Ureter (tissue), 1 donor: ENCODE measurements around the gene CDC26. TPM values are rescaled to one million over a fixed set of nuclear protein-coding genes. Genes with fewer than 3 reads are reported as not detected.
"Not testable (repeated sequence)": the region's sequence is repeated elsewhere in the genome, so short reads cannot be mapped to it uniquely, and the experiment has no call there.

Experiments used
- DNase-seq: peaks from one replicate; pipeline ENCODE4 v3.0.0-alpha.2; 2020; ENCODE audit warnings: low spot score
- total RNA-seq: library from RNA; stranded (reverse); gene quantifications from one replicate; pipeline ENCODE4 v1.2.4, GENCODE V29; 2023
- donor health status: DM: yes; HTN: yes; CAD: no.

Gene CDC26
- total RNA-seq, 1 donor from 2014 or later, result 26.6 TPM

DNA sequence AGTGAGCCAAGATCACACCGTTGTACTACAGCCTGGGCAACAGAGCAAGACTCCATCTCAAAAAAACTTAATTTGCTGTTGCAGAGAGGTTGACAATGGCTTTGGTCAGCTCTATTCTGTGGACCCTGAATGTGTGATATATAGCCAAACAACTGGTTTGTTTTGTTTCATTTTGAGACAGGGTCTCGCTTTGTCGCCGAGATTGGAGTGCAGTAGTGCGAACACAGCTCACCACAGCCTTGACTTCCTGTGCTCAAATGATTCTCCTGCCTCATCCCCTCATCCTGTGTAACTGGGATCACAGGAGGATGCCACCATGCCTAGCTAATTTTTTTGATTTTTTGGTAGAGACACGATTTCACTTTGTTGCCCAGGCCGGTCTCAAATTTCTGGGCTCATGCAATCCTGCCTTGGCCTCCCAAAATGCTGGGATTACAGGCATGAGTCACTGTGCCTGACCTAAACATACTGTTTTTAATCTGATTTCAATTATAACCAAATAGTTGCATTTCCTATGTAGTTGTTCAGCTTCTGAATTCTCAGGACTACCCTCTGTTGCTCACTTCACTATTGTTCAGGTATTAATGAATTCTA lies 18.0 kb upstream of the CDC26 start:
- DNase-seq, result no peak

DNA sequence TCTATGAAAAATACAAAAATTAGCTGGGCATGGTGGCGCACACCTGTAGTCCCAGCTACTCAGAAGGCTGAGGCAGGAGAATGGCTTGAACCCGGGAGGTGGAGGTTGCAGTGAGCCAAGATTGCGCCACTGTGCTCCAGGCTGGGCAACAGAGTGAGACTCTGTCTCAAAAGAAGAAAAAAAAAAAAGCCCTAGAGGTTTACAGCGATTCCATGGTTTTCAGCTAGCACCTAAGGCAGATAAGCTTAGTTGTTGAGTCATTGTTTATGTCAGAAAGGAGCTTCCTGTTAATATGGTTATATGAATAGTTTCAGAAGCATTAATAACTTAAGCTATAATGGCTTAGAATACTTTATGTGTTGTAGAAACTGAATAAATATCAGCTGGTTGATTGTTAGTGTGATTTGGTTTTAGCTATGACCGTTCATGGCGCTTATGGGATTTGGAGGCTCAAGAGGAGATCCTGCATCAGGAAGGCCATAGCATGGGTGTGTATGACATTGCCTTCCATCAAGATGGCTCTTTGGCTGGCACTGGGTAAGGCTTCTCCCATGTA lies 14.8 kb upstream of the CDC26 start:
- DNase-seq, result no peak

DNA sequence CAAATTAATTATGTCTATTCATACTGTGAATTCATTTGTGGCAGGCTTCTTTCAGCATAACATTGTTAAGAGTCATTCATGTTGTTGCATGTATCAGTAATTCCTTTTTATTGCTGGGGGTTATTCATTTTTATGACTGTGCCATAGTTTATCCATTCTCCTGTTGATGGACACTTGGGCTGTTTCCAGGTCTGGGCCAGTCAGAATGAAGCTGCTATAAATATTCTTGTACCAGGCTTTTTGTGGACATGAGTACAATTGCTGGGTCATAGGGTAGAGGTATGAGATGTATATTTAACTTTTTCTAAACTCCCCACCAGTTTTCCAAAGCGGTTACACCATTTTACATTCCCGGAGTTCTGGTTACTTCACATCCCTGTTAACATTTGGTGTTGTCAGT lies 13.7 kb upstream of the CDC26 start:
- DNase-seq, result no peak

DNA sequence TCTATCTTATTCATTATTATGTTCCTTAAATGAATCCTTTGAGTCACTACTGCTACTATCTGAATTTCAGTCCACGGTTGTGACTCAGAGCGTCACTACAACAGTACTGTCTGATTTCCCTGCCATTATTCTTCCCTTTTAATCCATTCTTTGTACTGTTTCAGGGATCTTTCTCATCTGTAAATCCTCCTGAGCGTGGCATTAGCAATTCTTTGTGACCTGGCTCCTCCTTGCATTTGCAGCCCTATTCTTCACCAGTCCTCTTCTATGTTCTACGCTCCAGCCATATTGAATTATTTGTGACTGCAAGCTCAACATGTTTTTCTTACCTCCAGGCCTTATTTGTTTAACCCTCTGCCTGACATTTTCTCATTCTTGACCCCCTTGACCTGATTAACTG lies 6.0 kb upstream of the CDC26 start:
- DNase-seq, result no peak

DNA sequence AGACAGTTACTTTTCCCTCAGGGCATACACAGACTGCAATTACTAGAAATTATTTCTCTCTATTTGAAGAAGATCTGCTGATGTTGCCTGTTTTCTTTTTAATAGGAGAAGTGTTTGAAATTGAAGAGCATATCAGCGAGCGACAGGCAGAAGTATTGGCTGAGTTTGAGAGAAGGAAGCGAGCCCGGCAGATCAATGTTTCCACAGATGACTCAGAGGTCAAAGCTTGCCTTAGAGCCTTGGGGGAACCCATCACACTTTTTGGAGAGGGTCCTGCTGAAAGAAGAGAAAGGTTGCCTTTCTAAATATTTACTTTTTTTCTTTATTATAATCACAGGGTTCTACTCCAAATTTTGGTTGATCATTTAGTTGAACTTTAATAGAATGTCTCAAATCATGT lies 3.5 kb upstream of the CDC26 start:
- DNase-seq, result no peak

DNA sequence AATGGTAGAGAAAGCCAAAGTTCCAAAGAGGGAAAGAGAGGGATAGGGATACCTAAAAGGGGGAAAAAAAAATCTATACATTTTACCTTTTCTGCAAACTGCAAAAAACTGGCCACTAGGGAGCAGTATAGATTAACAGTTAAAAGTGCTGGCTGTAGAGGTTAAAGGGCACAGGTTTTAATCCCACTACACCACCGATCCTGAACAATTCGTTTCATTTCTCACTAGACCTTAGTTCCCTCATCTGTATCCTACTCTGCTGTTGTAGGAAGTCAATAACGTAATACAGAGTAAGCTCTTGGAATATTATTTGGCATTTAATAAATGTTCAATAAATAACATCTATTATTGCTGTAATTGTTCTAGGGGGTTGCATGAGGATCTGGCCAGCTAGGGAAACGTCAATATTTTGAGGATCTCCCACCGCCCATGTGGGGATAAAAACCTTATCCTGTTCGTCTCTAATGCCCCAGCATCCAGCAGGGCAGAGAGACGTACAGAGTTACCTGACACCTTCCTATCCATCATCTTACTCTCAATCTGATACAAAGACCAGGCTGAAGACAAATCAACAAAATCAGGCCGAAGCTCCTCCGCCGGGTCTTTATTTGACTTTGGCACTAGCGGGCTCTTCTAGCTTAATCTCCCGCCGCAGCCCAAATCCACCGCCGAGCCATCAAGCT lies 757 bp downstream of the CDC26 start:
- no peak for DNase-seq

DNA sequence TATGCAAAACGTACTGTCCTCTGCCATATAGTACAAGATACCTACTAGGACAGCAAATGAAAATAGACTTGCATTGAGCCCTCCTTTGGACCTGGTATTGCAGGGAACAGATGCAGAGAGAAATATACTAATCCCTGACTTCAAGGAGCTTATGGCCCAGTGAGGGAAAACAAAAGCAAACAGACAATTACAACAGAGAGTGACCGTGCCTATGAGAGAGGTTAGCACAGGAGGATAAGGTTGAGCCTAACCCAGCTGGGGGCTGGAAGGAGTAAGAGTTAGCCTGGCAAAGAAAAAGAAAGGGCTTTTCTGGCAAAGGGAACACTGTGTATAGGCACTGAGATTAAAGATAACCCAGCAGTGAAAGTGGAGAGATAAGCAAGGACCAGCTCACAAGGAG lies 5.5 kb downstream of the CDC26 start:
- no peak for DNase-seq

DNA sequence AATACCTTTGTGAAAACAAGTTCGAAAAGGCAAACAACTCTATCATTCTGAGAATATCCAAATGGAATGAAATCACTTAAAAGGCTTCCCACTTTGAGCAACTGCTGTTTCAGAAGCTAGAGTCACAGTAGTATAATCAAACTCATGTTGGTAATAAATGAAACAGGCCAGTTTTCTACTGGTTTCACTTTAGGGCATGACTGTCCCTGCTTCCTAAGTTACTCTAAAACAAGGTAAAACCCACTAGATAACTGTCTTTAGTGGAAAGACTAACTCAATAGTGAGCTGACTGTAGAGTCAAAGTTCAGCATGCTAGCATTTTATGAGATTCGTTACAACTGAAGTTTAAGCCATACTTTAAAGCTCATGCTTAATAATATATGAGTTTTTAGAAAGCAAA lies 6.0 kb downstream of the CDC26 start:
- no peak for DNase-seq

DNA sequence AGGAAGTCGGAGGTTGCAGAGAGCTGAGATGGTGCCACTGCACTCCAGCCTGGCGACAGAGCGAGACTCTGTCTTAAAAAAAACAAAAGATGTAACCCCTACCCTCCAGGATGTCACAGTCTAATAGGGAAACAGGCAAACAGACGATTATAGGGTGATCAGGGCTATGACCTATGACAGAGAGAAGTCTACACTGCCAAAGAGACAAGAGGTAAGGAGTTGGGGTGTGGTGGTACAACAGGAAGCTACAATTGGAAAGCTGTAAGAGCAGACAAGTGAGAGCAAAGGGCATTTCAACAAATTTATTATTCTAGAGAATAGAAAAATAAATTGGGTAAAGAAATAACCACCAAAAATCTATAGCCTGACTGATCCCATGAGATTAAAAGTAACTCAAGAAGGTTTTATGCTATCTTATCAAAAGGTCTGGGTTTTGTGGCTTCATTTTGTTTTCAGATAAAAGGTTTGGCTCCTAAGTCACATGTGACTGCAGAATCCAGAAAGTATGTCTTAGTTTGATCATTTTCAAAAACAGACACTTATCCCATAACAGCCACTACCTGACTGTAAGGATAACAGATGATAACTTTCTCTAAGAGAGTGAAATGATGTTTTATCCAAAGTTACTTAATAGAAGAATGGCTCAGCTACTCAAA lies 7.3 kb downstream of the CDC26 start:
- DNase-seq, result no peak

DNA sequence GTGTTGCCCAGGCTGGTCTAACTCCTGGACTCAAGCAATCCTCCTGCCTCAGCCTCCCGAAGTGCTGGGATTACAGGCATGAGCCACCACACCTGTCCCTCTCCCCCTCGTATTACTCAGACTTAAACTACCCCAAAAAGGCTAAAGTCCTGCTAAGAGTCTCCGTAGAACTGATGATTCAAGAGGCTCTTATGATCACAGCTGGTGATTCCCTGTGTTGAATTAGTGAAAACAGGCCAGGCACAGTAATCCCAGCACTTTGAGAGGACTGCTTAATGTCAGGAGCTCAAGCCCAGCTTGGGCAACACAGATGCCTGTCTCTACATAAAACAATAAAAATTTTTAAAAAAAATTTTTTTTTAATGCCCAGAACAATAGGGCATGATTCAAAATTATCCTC lies 9.2 kb downstream of the CDC26 start:
- DNase-seq, result no peak

DNA sequence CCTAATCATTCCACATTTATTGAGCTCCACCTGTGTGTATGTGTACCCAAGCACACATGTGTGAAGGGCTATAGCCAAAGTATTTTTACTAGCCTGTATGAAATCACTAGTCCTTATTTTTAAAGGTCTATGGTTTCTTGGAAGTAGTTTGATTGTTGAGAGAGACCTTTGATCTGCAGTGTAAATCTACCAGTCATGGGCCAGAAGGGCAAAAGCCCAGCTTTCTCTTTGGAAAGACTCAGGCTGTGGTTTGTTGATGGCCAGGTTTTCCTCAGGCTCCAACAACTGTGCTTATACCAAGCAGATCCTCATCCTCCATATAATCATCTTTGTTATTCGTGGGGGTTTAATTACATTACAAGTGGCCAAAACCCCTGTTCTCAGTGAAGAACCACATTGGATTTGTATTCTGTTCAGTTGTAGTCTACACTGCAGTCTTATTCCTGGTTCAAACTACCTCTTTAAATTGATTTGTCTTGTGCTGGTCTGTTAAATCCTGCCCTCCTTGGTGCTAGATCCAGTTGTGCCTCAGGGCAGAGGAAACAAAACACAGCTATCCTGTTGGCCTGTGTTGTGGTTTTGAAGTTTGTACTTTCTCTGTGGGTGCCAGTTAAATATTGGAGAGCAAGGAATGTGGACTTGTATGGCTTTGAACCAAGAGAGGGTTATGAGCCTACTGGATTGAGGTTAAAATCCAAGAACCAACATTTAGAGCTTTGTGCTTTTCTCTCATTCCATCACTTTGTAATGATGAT lies 13.3 kb downstream of the CDC26 start:
- no peak for DNase-seq

DNA sequence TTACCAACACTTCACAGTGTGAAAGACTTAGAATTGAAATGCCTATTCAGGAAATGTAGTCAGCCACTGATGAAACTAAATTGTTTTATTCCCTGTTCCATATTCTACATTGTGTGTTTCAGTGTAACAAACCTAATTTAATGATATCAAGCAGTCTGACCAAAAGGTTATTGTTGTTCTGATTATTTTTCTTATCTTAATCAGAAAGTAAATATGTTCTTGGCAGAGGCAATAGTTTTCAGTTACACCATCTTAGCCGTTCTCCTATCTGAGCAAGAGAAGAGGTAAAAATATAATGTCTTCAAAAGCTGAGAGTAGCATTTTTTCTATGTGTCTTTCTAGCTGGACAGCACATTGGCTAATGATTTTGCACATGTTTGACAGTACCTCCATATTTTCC lies 17.1 kb downstream of the CDC26 start:
- no peak for DNase-seq

DNA sequence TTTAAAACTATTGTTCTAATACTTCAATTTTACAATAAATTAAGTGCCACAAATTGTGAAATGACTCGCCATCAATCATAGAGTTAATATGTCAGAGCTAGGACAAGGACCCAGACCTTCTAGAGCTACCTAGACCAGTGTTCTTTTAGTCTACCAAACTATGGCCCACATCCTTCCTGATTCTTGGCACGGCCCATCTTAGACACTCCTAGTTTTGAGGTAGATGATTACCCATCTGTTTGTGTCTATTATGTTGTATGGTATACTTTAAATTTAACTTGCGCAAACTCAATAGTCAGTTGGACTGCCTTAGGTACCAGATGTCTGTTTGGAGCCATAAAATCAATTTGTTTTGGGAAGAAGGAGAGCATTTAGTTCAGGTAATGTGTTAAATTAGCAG lies 17.5 kb downstream of the CDC26 start:
- DNase-seq, result no peak

DNA sequence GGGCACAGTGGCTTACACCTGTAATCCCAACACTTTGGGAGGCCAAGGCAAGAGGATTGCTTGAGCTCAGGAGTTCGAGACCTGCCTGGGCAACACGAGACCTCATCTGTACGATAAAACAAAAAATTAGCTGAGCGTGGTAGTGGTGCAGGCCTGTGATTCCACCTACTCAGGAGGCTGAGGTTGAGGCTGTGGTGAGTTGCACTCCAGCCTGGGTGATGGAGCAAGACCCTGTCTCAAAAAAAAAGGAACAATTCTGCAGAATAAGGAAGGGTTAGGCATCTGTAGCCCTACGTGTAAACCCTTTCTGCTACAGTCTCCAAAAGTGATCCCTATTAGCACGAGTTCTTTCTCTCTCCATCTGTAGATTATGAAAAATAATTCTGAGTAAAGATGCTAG lies 19.9 kb downstream of the CDC26 start:
- DNase-seq, result no peak

DNA sequence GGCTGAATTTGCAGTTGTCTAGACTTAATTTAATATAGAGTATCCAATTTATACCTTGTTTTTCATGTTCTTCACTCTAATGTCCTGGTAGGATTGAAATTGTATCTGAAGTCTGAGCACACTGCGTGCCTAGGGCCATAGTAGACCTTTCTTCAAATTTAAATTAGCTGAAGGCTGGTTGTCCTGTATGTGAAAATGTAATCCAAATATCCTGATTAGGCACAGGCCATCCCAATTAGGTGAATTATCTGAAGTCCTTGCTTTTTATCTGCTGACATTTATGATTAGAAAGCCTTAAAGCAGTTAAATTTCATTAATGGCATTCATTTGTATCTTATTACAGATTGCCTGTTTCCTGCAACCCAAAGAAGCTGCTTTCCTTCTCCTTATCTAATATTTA lies 20.4 kb downstream of the CDC26 start:
- no peak for DNase-seq

DNA sequence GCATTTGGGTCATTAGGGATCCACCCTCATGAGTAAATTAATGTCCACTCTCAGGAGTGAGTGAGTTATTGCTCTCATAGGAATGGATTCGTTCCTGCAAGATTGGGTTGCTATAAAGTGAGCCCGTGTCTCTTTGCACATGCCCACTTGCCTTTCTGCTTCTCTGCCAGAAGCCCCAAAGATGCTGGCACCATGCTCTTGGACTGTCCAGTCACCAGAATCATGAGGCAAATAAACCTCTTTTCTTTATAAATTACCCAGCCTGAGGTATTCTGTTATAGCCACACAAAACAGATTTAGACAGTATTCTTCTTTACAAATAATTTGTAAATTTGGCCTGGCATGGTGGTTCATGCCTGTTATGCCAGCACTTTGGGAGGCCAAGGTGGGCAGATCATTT lies 24.6 kb downstream of the CDC26 start:
- DNase-seq, result no peak

DNA sequence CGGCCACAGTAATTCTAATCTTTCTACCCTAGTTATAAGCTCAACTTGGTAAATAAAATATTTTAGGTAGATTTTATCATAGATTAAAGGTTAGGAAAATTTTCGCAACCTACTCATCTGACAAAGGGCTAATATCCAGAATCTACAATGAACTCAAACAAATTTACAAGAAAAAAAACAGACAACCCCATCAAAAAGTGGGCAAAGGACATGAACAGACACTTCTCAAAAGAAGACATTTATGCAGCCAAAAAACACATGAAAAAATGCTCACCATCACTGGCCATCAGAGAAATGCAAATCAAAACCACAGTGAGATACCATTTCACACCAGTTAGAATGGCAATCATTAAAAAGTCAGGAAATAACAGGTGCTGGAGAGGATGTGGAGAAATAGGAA lies 25.7 kb downstream of the CDC26 start:
- DNase-seq, result not testable (repeated sequence)

DNA sequence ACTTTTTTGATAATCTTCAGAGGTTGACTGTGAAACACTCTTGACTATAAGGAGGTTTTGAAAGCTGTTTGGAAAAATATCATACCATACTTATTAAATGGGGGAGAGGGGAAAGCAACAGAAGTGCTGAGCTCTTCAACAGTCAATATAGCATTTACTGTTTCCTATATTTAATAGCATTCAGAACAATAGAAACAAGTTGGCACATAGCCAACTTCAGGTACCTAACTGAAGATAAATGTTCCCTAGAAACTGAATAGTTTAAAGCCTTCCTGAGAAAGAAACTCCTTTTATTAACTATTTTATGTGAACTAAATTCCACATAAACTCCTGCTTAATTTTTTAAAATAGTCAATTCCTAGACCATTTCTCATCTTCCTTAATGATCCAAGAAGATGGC lies 27.7 kb downstream of the CDC26 start:
- no peak for DNase-seq

DNA sequence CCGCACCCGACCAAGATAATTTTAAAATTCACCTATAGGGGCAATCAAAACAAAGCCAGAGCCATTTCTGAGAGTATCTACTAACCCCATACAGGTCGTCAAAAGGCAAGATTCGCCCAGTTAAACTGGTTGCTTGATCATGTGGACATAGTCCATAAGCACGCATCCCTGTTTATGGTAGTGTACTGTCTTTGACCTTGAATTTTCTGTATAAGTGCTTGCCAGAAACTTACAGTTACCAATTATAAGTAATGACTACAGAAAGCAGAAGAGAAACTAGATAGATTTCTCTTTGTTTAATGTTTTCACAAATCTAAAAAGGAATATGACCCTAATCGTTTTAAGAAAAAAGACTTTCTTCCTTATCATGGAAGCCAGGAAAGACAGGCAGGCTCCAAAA lies 28.4 kb downstream of the CDC26 start:
- no peak for DNase-seq

DNA sequence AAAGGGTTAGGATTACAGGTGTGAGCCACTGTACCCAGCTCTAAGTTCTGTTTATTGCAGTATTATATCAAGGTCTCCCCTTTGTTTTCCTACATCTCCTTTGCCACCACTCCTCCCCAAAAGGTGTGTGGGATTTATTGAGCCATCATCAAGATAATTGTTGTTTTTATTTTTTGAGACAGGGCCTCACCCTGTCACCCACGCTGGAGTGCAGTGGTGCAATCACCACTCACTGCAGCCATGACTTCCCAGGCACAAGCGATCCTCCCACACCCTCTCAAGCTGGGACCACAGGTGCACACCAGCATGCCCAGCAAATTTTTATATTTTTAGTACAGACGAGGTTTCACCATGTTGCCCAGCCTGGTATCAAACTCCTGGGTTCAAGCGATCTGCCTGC lies 29.5 kb downstream of the CDC26 start:
- DNase-seq, result no peak

DNA sequence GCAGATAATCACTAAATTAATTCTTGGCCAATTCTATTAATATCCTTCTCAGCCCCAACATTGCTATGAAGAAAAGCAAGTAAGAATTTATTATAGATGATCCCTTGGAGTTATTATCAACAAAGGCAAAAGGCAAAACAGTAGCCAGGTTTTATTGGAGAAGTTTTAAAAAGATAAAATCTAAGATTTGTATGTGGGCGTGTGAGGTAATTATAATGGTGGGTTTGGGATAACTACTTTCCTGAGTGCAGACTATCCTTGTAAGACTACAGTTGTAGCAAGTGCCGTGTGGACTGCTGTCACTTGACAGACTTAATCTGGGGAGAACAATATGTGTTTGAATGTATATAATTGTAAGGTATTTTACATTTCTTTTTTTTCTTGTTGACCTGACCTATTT lies 30.8 kb downstream of the CDC26 start:
- DNase-seq, result no peak

DNA sequence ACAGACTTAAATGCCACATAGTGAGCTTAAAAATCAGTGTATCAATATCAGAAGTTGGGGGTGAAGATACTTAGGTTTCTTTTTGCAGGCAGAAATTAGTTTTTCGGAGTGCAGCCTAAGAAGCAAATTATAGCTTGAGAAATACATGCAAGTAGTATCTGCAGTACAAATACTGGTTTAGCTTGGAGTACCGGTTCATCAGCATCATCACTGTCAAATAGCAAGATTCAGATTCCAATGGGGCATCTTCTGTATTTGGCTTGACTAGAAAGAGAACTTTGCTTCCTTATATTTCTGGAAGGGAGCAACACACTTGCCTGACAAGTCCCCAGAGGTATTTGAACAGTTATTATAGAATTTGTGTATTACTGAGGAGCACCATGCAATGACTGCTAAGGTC lies 34.2 kb downstream of the CDC26 start:
- DNase-seq, result no peak

DNA sequence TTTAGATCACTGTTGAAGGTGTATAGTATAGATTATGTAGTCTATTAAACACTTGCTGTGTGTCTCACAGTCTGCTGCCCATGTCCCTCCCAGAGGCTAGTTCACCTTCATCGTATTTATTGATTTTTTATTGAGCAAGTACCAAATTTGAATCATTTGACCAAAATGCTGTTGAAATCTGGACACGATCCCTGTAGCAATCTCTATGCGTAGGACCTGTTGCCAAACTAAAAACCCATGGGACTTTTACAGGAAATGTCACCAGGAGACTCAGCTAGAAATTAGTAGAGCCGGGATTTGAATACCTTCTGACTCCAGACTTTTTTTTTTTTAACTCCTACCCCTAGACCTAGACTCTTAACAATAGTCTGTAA lies 36.5 kb downstream of the CDC26 start:
- DNase-seq, result no peak
